ENCODE data around the gene WNT10A.

WNT10A gene

GRCh38 chr2:218877891-218878290 is 2.8 kb upstream of the WNT10A start:
- no peak for DNase-seq

DNA sequence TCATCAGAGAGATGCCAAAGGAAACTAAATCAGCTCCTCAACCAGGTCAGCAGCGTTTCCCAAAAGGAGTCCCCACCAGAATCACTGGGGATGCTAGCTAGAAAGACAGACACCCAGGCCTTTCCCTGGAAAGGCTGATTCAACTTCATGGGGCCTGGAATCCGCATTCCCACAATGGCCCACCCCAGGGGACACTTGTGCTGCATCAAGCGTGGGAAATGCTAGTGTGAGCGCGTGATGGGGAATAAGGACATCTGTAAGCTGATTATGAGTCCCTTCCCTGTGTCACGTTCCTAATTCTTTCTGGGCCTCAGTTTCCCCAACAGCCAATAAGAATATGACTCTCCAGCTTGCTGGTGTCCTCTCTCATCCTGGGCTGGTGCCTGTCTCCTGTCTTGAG is 2.2 kb upstream of the WNT10A start:
- DNase-seq: no peak

DNA sequence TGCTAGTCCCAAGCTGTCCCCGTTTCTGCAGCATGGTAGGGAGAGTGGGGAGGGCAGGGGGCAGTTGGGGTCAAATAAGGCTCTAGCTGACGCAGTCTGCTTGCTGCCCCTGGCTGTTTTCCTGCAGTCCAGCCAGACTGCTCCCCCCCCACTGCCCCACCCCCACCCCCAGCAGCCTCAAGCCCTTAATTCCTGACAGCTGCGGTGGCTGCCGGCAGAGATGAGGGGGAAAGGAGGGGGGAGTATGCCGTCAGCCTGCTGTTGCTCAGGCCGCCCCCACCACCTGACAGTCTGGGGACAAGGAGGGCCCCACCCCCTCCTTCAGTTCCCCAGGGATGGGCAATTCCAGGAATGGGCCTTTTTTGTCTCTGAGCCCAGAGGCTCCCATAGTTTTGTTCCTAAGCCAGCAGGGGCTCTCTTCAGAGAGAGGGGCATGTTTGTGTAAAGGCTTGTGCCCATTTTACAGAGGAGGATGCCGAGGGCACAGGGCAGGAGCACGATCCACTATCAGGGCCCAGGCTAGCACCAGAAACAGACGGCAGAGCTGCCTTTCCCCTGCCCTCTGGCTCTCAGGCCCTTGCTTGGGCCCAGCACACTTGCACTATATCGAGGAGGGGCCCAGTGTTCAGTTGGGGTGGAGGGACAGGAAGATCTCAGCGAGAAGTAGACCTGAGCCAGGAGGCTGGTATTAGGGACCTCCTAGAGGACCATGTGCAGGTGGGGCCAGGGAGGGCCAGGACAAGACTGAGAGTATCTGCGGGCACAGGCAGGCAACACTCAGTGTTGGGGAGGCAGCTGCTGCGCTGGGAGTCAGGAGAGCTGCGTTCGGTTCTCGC is 1.5 kb upstream of the WNT10A start:
- no peak for DNase-seq

- DNase-seq: no peak
These were observed 913 bp upstream of the WNT10A start for GRCh38 chr2:218879776-218880101.

DNA sequence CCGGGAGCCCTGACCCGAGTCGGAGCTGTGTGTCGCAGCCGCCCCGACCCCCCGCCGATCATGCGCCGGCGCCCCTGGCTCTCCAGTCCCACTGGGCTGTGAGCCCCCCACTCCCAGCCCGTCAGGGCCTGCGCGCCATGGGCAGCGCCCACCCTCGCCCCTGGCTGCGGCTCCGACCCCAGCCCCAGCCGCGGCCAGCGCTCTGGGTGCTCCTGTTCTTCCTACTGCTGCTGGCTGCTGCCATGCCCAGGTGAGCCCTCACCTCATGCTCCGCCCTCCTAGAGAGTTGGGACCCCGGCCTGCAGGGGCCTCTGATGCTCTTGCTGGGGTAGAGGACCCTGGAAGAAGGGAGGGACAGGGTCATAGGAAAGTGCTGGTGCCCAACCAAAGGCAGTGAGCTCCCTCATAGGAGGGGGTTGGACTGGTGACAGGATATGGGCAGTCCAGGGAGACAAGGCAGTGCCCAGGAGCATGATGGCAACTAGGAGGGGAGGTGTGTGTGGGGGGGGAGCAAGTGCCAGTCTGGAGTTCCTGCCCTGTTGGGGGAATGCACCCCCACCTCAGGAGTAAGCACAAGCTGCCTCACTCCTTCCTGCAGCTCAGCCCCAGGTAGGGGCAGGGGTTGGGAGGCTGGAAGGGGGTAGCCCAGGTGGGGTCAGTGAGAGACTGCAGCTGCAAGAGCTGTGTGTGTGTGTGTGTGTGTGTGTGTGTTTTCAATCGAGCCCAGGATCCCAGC is 375 bp downstream of the WNT10A start:
- no peak for DNase-seq

DNA sequence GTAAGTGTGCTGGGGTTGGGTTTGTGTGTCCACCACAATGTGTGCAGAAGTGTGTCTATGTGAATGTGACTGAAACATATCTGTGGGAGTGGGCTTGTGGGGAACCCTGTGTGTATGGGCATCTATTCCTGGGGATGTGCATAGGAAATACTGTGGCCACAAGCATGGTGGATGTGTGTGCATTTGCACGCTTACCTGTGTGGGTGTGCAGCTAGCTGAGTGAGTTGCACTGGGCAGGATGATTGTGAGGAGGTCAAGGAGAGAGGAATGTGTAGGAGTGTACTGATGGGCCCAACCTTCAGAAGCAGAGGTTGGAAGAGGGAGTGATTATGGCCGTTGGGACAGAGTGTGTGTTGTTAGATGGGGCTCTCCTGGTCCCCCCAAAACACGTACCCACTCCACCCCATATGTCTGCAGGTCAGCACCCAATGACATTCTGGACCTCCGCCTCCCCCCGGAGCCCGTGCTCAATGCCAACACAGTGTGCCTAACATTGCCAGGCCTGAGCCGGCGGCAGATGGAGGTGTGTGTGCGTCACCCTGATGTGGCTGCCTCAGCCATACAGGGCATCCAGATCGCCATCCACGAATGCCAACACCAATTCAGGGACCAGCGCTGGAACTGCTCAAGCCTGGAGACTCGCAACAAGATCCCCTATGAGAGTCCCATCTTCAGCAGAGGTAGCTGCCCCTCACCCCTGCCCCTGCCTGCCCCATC is 1.2 kb downstream of the WNT10A start:
- DNase-seq: no peak

DNA sequence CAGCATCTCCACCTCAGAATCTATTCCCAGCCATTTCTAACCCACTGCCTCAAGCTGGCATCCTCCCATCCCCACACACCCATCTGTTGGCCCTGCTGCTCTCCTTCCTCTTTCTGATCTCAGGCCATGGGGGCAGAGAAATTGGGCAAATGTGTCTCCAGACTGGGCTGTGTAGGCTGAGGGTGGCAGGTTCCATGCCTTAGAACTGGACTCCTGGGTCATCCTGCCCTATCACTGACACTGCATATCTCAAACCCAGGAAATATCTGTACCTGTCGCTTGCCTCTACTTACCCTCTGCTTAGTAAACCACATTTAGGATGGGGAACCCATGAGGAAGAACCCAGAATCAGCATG is 1.8 kb downstream of the WNT10A start:
- DNase-seq: peak; percentile 29 to 41

DNA sequence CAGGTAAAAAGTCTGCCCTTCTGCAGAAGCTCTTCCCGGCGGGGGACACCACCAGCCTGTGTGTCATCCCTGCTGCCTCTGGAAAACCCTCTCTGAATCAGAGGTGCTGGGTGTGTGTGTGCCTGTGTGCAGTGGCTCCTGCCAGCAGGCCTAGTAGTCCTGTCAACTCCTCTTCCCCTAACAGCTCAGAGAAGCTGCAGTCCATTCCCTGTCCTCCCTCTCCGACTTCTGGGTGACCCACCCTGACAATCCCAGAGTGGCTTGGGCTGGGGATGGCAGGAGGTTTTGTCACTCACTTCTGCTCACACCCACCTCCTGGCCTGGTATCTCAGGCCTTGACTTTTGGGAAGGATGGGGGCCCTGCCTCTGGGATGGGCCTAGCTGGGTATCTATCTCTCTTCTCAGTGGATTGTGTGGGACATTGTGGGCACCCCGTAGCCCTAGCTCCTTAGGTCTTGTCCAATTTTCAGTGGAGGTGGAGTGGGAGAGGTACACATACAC is 2.3 kb downstream of the WNT10A start:
- no peak for DNase-seq

- DNase-seq: no peak
These were observed 3.1 kb downstream of the WNT10A start for GRCh38 chr2:218883491-218884490.

- DNase-seq: no peak
These were observed 3.9 kb downstream of the WNT10A start for GRCh38 chr2:218884519-218884918.

DNA sequence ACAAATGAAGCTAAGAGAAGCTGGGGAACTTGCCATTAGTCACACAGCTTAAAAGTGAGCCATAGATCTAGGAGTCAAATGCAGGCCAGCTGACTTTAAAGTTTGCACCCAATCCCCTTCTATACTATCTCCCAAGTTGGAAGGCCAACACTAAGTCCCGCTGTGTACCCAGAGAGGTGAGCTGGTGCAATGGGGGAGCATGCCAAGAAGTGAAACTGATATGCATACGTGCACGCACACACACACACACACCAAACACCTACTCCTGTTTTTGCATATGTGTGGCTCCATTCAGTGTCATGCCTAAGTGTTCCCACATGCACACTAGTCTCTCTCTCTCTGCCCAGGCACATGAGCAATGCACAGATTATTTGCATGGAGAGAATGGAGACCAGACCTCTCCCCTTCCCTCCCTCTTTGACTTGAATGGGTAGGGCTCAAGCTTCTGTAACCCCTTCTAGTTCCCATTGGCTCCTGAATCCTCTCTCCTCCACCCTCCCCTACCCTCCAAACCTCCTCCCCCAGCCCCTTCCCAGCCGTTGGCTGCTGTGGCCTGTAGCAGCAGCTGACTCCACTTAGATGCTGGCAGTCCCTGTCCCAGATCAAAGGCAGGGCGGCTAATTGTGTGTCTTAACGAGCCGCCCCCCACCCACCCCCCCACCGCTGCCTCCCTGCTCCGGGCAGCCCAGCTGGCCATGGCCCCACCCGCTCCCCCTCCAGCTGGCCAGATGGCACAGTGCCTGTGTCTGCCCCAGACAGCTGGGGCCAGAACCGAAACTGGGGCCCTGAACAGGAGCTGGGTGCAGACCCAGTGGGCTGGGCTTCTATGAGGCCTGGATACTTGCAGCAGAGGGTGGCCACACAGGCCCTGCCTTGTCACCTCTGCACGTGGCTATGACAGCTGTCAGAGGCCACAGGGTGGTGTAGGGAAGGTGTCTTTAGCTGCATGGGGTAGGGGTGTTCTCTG is 5.6 kb downstream of the WNT10A start:
- no peak for DNase-seq

DNA sequence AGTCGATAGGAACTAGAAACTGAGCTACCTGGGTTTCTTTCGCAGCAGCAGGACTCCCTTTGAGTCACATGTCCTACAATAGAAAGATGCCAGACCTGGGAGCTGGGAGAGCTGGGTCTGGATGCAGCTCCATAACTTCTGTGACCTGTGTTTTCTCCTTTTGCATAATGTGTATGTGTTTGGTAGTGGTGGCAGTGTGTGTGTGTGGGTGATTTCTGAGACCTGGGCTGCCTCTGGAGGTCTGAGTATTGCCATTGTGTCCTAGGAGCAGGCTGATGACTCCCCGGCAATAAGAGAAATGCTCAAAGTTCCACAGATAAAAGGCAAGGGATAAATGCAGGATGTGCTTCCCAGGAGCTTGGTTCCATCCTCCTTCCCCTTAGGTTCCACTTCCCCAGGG is 6.4 kb downstream of the WNT10A start:
- no peak for DNase-seq

GRCh38 chr2:218888341-218888740 is 7.7 kb downstream of the WNT10A start:
- DNase-seq: no peak

DNA sequence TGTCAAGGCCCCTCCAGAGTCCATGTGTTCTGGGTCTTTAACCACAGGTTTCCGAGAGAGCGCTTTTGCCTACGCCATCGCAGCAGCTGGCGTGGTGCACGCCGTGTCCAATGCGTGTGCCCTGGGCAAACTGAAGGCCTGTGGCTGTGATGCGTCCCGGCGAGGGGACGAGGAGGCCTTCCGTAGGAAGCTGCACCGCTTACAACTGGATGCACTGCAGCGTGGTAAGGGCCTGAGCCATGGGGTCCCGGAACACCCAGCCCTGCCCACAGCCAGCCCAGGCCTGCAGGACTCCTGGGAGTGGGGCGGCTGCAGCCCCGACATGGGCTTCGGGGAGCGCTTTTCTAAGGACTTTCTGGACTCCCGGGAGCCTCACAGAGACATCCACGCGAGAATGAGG is 9.3 kb downstream of the WNT10A start:
- no peak for DNase-seq

DNA sequence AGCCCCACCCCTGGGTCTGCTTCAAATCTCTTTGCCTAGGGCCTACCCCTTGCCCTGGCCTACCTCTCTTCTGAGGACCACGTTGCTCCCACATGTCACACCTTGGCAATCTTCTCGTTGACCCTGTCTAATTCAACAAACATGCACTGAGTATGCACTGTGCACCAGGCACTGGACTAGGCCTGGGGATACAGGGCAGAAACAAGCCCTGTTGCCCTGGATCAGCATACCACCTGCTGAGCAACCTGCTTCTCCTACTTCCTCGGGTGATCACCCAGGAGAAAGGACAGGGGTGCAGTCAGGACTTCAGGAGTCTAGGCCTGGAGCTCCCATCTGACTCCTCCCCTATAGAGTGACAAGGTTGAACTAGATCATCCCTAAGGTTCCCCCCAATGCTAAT is 9.7 kb downstream of the WNT10A start:
- no peak for DNase-seq

GRCh38 chr2:218891275-218892135 is 10.9 kb downstream of the WNT10A start:
- no peak for DNase-seq

DNA sequence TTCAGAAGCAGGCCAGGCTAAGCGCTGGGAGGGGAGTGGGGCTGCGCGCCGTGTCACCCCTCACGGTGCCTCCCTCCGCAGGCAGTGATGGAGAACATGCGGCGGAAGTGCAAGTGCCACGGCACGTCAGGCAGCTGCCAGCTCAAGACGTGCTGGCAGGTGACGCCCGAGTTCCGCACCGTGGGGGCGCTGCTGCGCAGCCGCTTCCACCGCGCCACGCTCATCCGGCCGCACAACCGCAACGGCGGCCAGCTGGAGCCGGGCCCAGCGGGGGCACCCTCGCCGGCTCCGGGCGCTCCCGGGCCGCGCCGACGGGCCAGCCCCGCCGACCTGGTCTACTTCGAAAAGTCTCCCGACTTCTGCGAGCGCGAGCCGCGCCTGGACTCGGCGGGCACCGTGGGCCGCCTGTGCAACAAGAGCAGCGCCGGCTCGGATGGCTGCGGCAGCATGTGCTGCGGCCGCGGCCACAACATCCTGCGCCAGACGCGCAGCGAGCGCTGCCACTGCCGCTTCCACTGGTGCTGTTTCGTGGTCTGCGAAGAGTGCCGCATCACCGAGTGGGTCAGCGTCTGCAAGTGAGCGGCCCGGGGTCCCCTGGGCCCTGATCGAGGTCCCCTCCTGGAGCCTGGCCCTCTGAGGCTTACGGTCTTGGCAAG is 12.2 kb downstream of the WNT10A start:
- peak; percentile 17 to 54 for DNase-seq

DNA sequence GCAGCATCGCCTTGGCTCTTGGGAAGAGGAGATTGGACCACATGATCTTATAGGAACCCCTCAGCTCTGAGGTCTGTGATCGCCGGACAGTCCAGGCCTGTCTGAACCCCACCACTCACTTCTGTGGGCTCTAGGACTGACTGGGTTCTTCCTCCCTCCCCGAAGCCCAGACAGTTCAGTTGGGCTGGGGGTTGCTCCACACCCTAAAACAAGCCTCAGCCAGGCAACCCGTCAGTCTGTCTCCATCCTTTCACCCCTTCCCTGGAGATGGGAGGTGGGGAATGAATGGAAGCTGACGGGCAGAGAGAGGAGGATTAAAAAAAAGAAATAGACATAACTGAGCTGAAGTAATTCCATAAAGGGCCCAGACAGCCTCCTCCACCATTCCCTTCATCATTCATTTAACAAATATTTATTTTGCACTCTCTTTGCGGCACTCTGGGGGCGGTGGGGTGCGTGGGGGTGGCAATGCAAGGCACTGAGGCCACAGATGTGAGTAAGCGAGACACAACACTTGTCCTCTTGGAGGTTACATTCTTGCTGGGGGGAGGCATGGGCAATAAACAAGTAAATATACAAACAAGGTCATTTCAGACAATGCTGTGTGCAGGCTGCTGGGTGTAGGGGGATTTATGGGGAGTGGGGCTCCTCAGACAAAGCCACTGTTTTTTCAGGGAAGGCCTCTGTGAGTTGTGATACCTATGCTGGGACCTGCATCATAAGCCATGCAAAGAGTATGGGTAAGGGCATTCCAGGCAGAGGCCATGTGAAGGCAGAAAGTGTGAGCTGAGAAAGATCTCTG is 12.9 kb downstream of the WNT10A start:
- no peak for DNase-seq
